HG03469 (cell line): Measurements from ENCODE around the gene SH3D19.

ENCODE experiments used
- ATAC-seq: cut with Tn5 transposase; IDR thresholded peaks from one replicate; pipeline ENCODE4 v1.9.1; 2021; ENCODE audit warnings: mild to moderate bottlenecking, moderate library complexity, moderate number of reproducible peaks; ENCODE audit not compliant: unreplicated experiment

The SH3D19 gene

GRCh38 chr4:151202381-151202780 is 123.0 kb downstream of the SH3D19 start:
- no peak for ATAC-seq

GRCh38 chr4:151199319-151200190 is 125.8 kb downstream of the SH3D19 start:
- ATAC-seq = no peak

- no peak for ATAC-seq
These were observed 126.7 kb downstream of the SH3D19 start for GRCh38 chr4:151198748-151199147.

- ATAC-seq = no peak
These were observed 128.2 kb downstream of the SH3D19 start for GRCh38 chr4:151197247-151197646.

- ATAC-seq = no peak
These were observed 129.6 kb downstream of the SH3D19 start for GRCh38 chr4:151195801-151196200.

- no peak for ATAC-seq
These were observed 132.0 kb downstream of the SH3D19 start for GRCh38 chr4:151193414-151193813.

GRCh38 chr4:151192556-151193235 is 132.7 kb downstream of the SH3D19 start:
- ATAC-seq = no peak

- ATAC-seq = no peak
These were observed 140.6 kb downstream of the SH3D19 start for GRCh38 chr4:151184523-151185458.

GRCh38 chr4:151182455-151182996 is 142.9 kb downstream of the SH3D19 start:
- no peak for ATAC-seq

GRCh38 chr4:151176685-151177084 is 148.7 kb downstream of the SH3D19 start:
- no peak for ATAC-seq

- no peak for ATAC-seq
These were observed 149.4 kb downstream of the SH3D19 start for GRCh38 chr4:151175754-151176631.

GRCh38 chr4:151175233-151175632 is 150.2 kb downstream of the SH3D19 start:
- ATAC-seq = no peak

GRCh38 chr4:151174784-151175183 is 150.6 kb downstream of the SH3D19 start:
- no peak for ATAC-seq

GRCh38 chr4:151173871-151174270 is 151.5 kb downstream of the SH3D19 start:
- ATAC-seq = no peak

GRCh38 chr4:151169900-151170299 is 155.5 kb downstream of the SH3D19 start:
- ATAC-seq = no peak

- no peak for ATAC-seq
These were observed 156.2 kb downstream of the SH3D19 start for GRCh38 chr4:151169223-151169622.

- ATAC-seq = no peak
These were observed 157.8 kb downstream of the SH3D19 start for GRCh38 chr4:151167561-151167960.

GRCh38 chr4:151166636-151167035 is 158.8 kb downstream of the SH3D19 start:
- no peak for ATAC-seq

- ATAC-seq = no peak
These were observed 160.0 kb downstream of the SH3D19 start for GRCh38 chr4:151165205-151166000.
